22Rv1 (cell line): ENCODE results near the gene GMNC.

Source experiments
- ZFX ChIP-seq: fragments of 450-650 bp; IDR thresholded peaks from 2 replicates; pipeline ENCODE4 v1.6.1; 2017; ENCODE audit warnings: antibody characterized with exemption, borderline replicate concordance
- TF ChIP-seq, protein P1 (sequence below): fragments of 450-650 bp; IDR thresholded peaks from 2 replicates; pipeline ENCODE4 v1.5.1; 2017; ENCODE audit warnings: mild to moderate bottlenecking

DNA sequence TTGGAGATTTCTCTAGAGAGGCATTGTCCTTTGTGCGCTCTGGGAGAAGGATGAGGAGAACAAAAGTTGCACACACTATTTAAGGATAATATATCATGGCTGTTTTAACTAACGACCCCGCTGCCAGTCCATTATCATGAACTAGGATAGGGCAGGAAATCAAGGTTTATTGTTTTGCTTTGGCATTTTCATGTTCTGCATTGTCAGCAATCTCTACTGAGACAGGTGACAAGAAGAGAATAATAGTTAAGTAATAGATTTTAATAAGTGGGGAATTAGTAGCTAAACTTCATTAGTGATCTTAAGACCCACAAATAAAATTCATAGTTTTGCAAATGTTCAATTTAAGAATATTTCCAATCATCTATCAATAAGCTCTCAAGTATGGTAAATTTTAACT lies 20.6 kb upstream of the GMNC start:
- TF ChIP-seq, protein P1, sequence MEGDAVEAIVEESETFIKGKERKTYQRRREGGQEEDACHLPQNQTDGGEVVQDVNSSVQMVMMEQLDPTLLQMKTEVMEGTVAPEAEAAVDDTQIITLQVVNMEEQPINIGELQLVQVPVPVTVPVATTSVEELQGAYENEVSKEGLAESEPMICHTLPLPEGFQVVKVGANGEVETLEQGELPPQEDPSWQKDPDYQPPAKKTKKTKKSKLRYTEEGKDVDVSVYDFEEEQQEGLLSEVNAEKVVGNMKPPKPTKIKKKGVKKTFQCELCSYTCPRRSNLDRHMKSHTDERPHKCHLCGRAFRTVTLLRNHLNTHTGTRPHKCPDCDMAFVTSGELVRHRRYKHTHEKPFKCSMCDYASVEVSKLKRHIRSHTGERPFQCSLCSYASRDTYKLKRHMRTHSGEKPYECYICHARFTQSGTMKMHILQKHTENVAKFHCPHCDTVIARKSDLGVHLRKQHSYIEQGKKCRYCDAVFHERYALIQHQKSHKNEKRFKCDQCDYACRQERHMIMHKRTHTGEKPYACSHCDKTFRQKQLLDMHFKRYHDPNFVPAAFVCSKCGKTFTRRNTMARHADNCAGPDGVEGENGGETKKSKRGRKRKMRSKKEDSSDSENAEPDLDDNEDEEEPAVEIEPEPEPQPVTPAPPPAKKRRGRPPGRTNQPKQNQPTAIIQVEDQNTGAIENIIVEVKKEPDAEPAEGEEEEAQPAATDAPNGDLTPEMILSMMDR, result no peak
- no peak for TF ChIP-seq ZFX
